Ascending aorta (tissue), 2 donors: ENCODE results near the gene FAM228B. TPM values are rescaled to one million over a fixed set of nuclear protein-coding genes. Genes with fewer than 3 reads are reported as not detected.
A peak's percentile ranks its signal among the peaks of the same experiment; 100 is the strongest.

ENCODE experiments used
- DNase-seq, 2 donors: peaks; one replicate each; pipeline ENCODE4 v3.0.0-alpha.2; 2019; ENCODE audit warnings: low spot score in 2 of 2
- H3K27ac ChIP-seq, 2 donors: fragments of 200-600 bp; sonication (generic); one replicate each; pipeline ENCODE4 v1.5.1; 2016 to 2017; ENCODE audit warnings: mild to moderate bottlenecking in 1 of 2
- H3K27me3 ChIP-seq: fragments of 200-600 bp; sonication (generic); one replicate; pipeline ENCODE4 v1.5.1; 2017
- H3K36me3 ChIP-seq, 2 donors: fragments of 200-600 bp; sonication (generic); one replicate each; pipeline ENCODE4 v1.5.1; 2016
- H3K4me1 ChIP-seq, 2 donors: fragments of 200-600 bp; sonication (generic); one replicate each; pipeline ENCODE4 v1.5.1; 2016 to 2017; ENCODE audit warnings: mild to moderate bottlenecking in 1 of 2
- H3K4me3 ChIP-seq, 2 donors: fragments of 200-600 bp; sonication (generic); one replicate each; pipeline ENCODE4 v1.5.1; 2016 to 2017; ENCODE audit warnings: mild to moderate bottlenecking in 1 of 2
- H3K9me3 ChIP-seq, 2 donors: fragments of 200-600 bp; sonication (generic); one replicate each; pipeline ENCODE4 v1.5.1; 2016
- CTCF ChIP-seq, 3 experiments: fragments of 200-600 bp in 2 of 3; fragments of 450-650 bp in 1 of 3; sonication (generic) in 2 of 3; IDR thresholded peaks; one replicate each; pipeline ENCODE4 v1.5.1; 2016 to 2019; ENCODE audit warnings: antibody characterized with exemption in 3 of 3, mild to moderate bottlenecking in 1 of 3, moderate library complexity in 1 of 3
- intact Hi-C: fragments of 100-400 bp; cut with DNase I; formaldehyde crosslinking; loops from one replicate; pipeline ENCODE4 v1.15.1; 2023
- total RNA-seq: library from RNA; depleted of rRNA; stranded (reverse); fragments of >200 nt; gene quantifications from one replicate; pipeline ENCODE4 v1.1.0, GENCODE V29; 2016

Gene FAM228B
- total RNA-seq, 1 donor from 2014 or later = 144 TPM

DNA sequence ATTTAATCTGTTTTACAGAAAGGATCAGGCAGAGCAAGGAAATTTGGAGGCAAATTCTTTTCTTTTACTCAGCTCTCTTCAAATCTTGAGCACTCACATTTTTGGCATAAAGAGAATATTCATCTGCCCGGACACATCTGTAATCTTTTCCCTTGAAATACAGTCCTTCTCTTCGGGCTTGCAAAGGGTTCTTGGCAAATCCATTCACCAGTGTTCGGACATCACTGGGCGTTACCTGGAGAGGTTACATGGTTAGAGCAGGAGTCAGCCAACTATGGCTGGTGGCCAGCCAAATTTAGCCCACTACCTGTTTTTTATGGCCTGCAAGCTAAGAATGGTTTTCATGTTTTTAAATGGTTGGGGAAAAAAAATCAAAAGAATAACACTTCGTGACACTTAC lies 2.2 kb upstream of the FAM228B start:
- Histone ChIP-seq H3K4me3 (no peak overlapping the region), H3K36me3 (no peaks in the 10 kb centered on the region), H3K27me3 (no peaks in the 10 kb centered on the region), H3K4me1 (peaks cover 0 to 8% of the 10 kb centered on the region in 2 donors), H3K9me3 (no peaks in the 10 kb centered on the region), H3K27ac (peak overlapping the region; percentile 49 to 54)
- no peak for TF ChIP-seq CTCF (IDR thresholded peaks at IDR 0.05)
- intact Hi-C loops = loop anchor here (10.0 kb wide), 1 partner anchor 244 kb away; the partner anchor contains the start of gene ITSN2
- no peak for DNase-seq

DNA sequence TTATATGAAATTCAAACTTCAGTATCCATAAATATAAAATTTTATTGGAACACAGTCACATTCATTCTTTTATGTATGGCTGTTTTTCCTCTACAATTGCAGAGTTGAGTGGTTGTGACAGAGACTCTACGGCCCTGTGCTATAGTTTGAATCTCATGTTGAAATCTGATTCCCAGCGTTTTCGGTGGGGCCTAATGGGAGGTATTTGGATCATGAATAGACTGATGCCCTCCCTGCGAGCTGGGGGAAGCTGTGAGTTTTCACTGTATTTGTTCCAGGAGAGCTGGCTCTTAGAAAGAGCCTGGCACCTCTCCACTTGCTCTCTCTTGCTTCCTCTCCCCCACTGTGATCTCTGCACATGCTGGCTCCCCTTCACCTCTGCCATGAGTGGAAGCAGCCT lies 1.8 kb upstream of the FAM228B start:
- no peaks in the 10 kb centered on the region for H3K27me3 ChIP-seq
- H3K4me3 ChIP-seq = no peak overlapping the region
- intact Hi-C loops = loop anchor here (10.0 kb wide), 1 partner anchor 243 kb away; the partner anchor contains the start of gene ITSN2
- DNase-seq = no peak
- no peak for TF ChIP-seq CTCF (IDR thresholded peaks at IDR 0.05)
- H3K36me3 ChIP-seq = no peaks in the 10 kb centered on the region
- H3K4me1 ChIP-seq = peaks cover 0 to 8% of the 10 kb centered on the region in 2 donors
- no peaks in the 10 kb centered on the region for H3K9me3 ChIP-seq
- H3K27ac ChIP-seq = peak overlapping the region; percentile 49 to 54

DNA sequence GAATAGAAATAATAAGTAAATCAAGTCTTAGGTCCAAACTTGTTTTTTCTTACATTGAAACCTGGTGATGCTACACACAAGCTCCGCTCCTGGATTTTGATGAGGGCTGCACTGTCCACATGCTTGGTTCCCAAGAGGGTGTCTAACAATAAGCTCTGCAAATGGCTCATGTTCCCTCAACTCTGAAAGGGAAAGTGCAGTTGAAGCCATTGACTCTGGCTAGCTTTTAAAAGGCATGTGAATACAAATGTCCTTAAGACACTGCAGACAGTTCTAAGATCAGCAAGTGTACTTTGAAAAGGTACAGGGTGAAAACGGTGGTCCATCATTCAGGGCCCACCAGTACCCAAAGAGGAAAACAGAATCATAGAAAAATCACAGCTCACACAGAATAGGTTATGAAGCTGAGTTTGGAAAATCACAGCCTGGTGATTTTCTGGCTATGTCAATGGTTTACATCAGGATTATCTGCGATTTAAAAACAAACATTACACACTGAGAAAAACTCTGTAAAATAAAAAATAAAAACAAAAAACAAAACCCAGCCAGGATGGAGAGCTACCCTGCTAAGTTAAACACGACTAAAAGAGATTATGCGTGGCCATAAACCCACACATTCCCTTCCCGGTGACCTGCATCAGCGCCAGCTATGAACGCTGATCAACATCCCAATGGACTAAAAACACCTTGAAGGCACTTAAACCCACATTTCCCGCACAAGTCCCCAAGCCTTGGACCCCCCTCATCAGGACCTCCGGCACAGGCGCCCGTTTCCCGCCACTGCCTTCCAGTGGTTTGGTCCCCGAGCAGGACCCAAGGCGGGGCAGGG lies 689 bp upstream of the FAM228B start:
- H3K27ac ChIP-seq = peak overlapping the region; percentile 92 to 95
- no peak for TF ChIP-seq CTCF (IDR thresholded peaks at IDR 0.05)

DNA sequence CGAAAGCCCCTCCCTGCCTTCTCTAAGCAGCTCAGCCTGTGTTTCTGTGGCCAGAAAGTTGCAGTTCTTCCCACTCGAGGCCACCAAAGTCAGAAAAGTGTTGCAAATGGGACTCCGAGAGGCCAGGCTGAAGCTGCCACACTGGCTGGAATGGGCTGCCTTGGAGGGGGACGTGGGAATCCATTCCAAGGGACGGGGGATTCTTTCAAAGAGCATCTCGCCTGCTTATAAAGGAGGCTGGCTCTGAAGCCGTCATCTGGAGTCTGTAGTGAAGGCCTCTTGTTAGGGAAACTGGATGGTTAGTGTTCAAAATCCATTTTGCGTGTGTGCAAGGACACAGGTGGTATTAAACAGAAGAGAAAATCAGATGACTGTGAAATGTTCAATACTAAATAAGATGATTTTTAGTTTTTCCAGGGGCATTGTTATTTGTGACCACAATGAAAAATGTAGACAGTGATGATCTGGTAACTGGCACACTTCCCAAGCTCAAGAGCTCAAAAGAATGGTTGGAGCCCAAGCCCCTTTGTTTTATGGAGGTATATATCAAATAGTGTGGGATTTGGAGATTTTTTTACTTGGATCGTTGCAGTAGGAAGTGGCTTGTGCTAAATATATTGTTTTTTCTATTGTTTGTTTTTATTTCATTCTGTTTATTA lies 782 bp downstream of the FAM228B start:
- Histone ChIP-seq H3K27me3 (no peaks in the 10 kb centered on the region), H3K27ac (peak overlapping the region; percentile 92 to 95), H3K4me1 (peaks cover 0 to 8% of the 10 kb centered on the region in 2 donors), H3K4me3 (peak overlapping the region; percentile 79 to 88), H3K36me3 (no peaks in the 10 kb centered on the region), H3K9me3 (no peaks in the 10 kb centered on the region)
- intact Hi-C loops = loop anchor here (1.0 to 10.0 kb wide), 5 partner anchors 39 to 241 kb away; partner anchors contain the start of genes ATAD2B, FKBP1B, ITSN2 and SF3B6
- no peak for TF ChIP-seq CTCF (IDR thresholded peaks at IDR 0.05)
- no peak for DNase-seq

More for the DNA sequence above, 689 bp upstream of the FAM228B start:
- intact Hi-C loops = loop anchor here (1.0 to 10.0 kb wide), 5 partner anchors 38 to 242 kb away; partner anchors contain the start of genes ATAD2B, FKBP1B, ITSN2 and SF3B6
- peak overlapping the region; percentile 79 to 88 for H3K4me3 ChIP-seq
- no peaks in the 10 kb centered on the region for H3K9me3 ChIP-seq
- DNase-seq = no peak
- H3K27me3 ChIP-seq = no peaks in the 10 kb centered on the region
- H3K36me3 ChIP-seq = no peaks in the 10 kb centered on the region
- peaks cover 0 to 8% of the 10 kb centered on the region in 2 donors for H3K4me1 ChIP-seq

- no peaks in the 10 kb centered on the region for H3K27me3 ChIP-seq
These were observed 2.7 kb downstream of the FAM228B start for GRCh38 chr2:24125956-24126355.

More at GRCh38 chr2:24125956-24126355, 2.7 kb downstream of the FAM228B start:
- Histone ChIP-seq H3K4me1 (peaks cover 0 to 8% of the 10 kb centered on the region in 2 donors), H3K9me3 (no peaks in the 10 kb centered on the region), H3K4me3 (no peak overlapping the region), H3K36me3 (no peaks in the 10 kb centered on the region), H3K27ac (no peak overlapping the region)
- intact Hi-C loops = loop anchor here (10.0 kb wide), 1 partner anchor 239 kb away; the partner anchor contains the start of gene ITSN2
- no peak for DNase-seq
- TF ChIP-seq CTCF (IDR thresholded peaks at IDR 0.05) = no peak
